ENCODE data around the gene NELFA. TPM values are rescaled to one million over a fixed set of nuclear protein-coding genes. Genes with fewer than 3 reads are reported as not detected.
A peak's percentile ranks its signal among the peaks of the same experiment; 100 is the strongest.

The NELFA gene
- total RNA-seq, 1 donor: 19.9 TPM

GRCh38 chr4:1938027-1938426 is 70.7 kb downstream of the NELFA start:
- Histone ChIP-seq H3K9me3 (ENCODE audit: low read depth, low read length) (no peaks in the 10 kb centered on the region), H2AFZ (ENCODE audit: low read length) (no peak overlapping the region), H3K27me3 (ENCODE audit: insufficient read depth, low read length) (no peaks in the 10 kb centered on the region), H4K20me1 (ENCODE audit: insufficient read depth, low read length) (peaks cover 3% of the 10 kb centered on the region), H3K4me2 (ENCODE audit: insufficient read depth, low read length) (no peak overlapping the region), H3K4me1 (ENCODE audit: insufficient read depth, low read length) (peaks cover 23% of the 10 kb centered on the region), H3K79me2 (ENCODE audit: insufficient read depth, low read length) (peaks cover 45% of the 10 kb centered on the region), H3K4me3 (ENCODE audit: insufficient read depth, low read length) (no peak overlapping the region), H3K27ac (ENCODE audit: low read depth, low read length) (no peak overlapping the region), H3K36me3 (ENCODE audit: insufficient read depth, low read length) (peaks cover 31% of the 10 kb centered on the region)
- no peak for DNase-seq (ENCODE audit: insufficient read length, low spot score, missing footprints)
- TF ChIP-seq CTCF (IDR thresholded peaks at IDR 0.05; ENCODE audit: extremely low read depth, low read depth, low read length): no peak

GRCh38 chr4:1937550-1937949 is 71.2 kb downstream of the NELFA start:
- Histone ChIP-seq H3K9me3 (ENCODE audit: low read depth, low read length) (no peaks in the 10 kb centered on the region), H2AFZ (ENCODE audit: low read length) (no peak overlapping the region), H3K4me2 (ENCODE audit: insufficient read depth, low read length) (no peak overlapping the region), H3K27ac (ENCODE audit: low read depth, low read length) (no peak overlapping the region), H3K36me3 (ENCODE audit: insufficient read depth, low read length) (peaks cover 31% of the 10 kb centered on the region), H3K27me3 (ENCODE audit: insufficient read depth, low read length) (no peaks in the 10 kb centered on the region), H3K4me3 (ENCODE audit: insufficient read depth, low read length) (no peak overlapping the region), H4K20me1 (ENCODE audit: insufficient read depth, low read length) (peaks cover 3% of the 10 kb centered on the region), H3K79me2 (ENCODE audit: insufficient read depth, low read length) (peaks cover 45% of the 10 kb centered on the region), H3K4me1 (ENCODE audit: insufficient read depth, low read length) (peaks cover 23% of the 10 kb centered on the region)
- DNase-seq (ENCODE audit: insufficient read length, low spot score, missing footprints): no peak
- TF ChIP-seq CTCF (IDR thresholded peaks at IDR 0.05; ENCODE audit: extremely low read depth, low read depth, low read length): no peak

GRCh38 chr4:1933700-1934099 is 75.1 kb downstream of the NELFA start:
- Histone ChIP-seq H3K9me3 (ENCODE audit: low read depth, low read length) (no peaks in the 10 kb centered on the region), H3K79me2 (ENCODE audit: insufficient read depth, low read length) (peaks cover 58% of the 10 kb centered on the region), H3K4me3 (ENCODE audit: insufficient read depth, low read length) (no peak overlapping the region), H3K27ac (ENCODE audit: low read depth, low read length) (no peak overlapping the region), H3K36me3 (ENCODE audit: insufficient read depth, low read length) (peaks cover 43% of the 10 kb centered on the region), H3K4me1 (ENCODE audit: insufficient read depth, low read length) (peaks cover 17% of the 10 kb centered on the region), H2AFZ (ENCODE audit: low read length) (no peak overlapping the region), H3K27me3 (ENCODE audit: insufficient read depth, low read length) (no peaks in the 10 kb centered on the region), H3K4me2 (ENCODE audit: insufficient read depth, low read length) (no peak overlapping the region), H4K20me1 (ENCODE audit: insufficient read depth, low read length) (peaks cover 7% of the 10 kb centered on the region)
- DNase-seq (ENCODE audit: insufficient read length, low spot score, missing footprints): no peak
- no peak for TF ChIP-seq CTCF (IDR thresholded peaks at IDR 0.05; ENCODE audit: extremely low read depth, low read depth, low read length)

GRCh38 chr4:1932736-1933135 is 76.0 kb downstream of the NELFA start:
- Histone ChIP-seq H3K9me3 (ENCODE audit: low read depth, low read length) (no peaks in the 10 kb centered on the region), H3K36me3 (ENCODE audit: insufficient read depth, low read length) (peaks cover 40% of the 10 kb centered on the region), H3K4me1 (ENCODE audit: insufficient read depth, low read length) (peaks cover 24% of the 10 kb centered on the region), H2AFZ (ENCODE audit: low read length) (no peak overlapping the region), H3K4me3 (ENCODE audit: insufficient read depth, low read length) (no peak overlapping the region), H3K27ac (ENCODE audit: low read depth, low read length) (no peak overlapping the region), H4K20me1 (ENCODE audit: insufficient read depth, low read length) (peaks cover 7% of the 10 kb centered on the region), H3K79me2 (ENCODE audit: insufficient read depth, low read length) (peaks cover 64% of the 10 kb centered on the region), H3K27me3 (ENCODE audit: insufficient read depth, low read length) (no peaks in the 10 kb centered on the region), H3K4me2 (ENCODE audit: insufficient read depth, low read length) (no peak overlapping the region)
- no peak for TF ChIP-seq CTCF (IDR thresholded peaks at IDR 0.05; ENCODE audit: extremely low read depth, low read depth, low read length)
- no peak for DNase-seq (ENCODE audit: insufficient read length, low spot score, missing footprints)

Small RNA genes lying within 50 kb of the gene (small RNA-seq; reads per million reads assigned to genes)
- 5,340 reads per million, percentile 100 among the genes with 10 or more reads in this experiment for gene SCARNA22

Other genes with a start within 250 kb of the NELFA start
- 0.29 and 0.36 TPM in 2 replicates for gene FGFR3, start 215.7 kb downstream of the NELFA start, total RNA-seq
- gene LETM1, start 152.8 kb downstream of the NELFA start, total RNA-seq: 68.4 and 75.3 TPM in 2 replicates
- gene NSD2, start 137.6 kb downstream of the NELFA start, total RNA-seq: 53.0 and 58.6 TPM in 2 replicates
- gene NAT8L, start 50.4 kb upstream of the NELFA start, total RNA-seq: under 0.01 TPM in 2 replicates
- gene HAUS3, start 233.1 kb upstream of the NELFA start, total RNA-seq: 8.7 and 9.7 TPM in 2 replicates
- 2.9 and 4.1 TPM in 2 replicates for gene POLN, start 233.1 kb upstream of the NELFA start, total RNA-seq